ENCODE results near the gene GDAP1L1.
"Not testable (repeated sequence)": the region's sequence is repeated elsewhere in the genome, so short reads cannot be mapped to it uniquely, and the experiment has no call there.

DNA sequence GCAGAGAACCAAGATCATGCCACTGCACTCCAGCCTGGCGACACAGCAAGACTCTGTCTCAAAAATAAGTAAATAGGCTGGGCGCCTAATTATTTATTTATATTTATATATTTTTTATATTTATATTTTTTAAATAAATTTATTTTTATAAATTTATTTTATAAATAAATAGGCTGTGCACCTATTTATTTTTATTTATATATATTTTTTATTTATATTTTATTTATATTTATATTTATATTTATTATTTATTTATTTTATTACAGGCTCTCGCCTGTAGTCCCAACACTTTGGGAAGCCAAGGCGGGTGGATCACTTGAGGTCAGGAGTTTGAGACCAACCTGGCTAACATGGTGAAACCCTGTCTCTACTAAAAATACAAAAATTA is 14.6 kb upstream of the GDAP1L1 start:
- TF ChIP-seq, protein P1, sequence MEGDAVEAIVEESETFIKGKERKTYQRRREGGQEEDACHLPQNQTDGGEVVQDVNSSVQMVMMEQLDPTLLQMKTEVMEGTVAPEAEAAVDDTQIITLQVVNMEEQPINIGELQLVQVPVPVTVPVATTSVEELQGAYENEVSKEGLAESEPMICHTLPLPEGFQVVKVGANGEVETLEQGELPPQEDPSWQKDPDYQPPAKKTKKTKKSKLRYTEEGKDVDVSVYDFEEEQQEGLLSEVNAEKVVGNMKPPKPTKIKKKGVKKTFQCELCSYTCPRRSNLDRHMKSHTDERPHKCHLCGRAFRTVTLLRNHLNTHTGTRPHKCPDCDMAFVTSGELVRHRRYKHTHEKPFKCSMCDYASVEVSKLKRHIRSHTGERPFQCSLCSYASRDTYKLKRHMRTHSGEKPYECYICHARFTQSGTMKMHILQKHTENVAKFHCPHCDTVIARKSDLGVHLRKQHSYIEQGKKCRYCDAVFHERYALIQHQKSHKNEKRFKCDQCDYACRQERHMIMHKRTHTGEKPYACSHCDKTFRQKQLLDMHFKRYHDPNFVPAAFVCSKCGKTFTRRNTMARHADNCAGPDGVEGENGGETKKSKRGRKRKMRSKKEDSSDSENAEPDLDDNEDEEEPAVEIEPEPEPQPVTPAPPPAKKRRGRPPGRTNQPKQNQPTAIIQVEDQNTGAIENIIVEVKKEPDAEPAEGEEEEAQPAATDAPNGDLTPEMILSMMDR (IDR thresholded peaks at IDR 0.05), result not testable (repeated sequence)
- not testable (repeated sequence) for TF ChIP-seq POLR2A (IDR thresholded peaks at IDR 0.05)

Measured in lower leg skin (tissue), 3 donors.